ENCODE data around the gene GPR55.
A peak's percentile ranks its signal among the peaks of the same experiment; 100 is the strongest.

Gene GPR55

GRCh38 chr2:230900336-230900995 lies 24.6 kb downstream of the GPR55 start:
- DNase-seq (ENCODE audit: low spot score), result no peak

GRCh38 chr2:230899786-230900185 lies 25.3 kb downstream of the GPR55 start:
- DNase-seq (ENCODE audit: low spot score), result no peak

GRCh38 chr2:230899287-230899686 lies 25.8 kb downstream of the GPR55 start:
- DNase-seq (ENCODE audit: low spot score), result no peak

GRCh38 chr2:230898713-230899091 lies 26.3 kb downstream of the GPR55 start:
- no peak for DNase-seq (ENCODE audit: low spot score)

GRCh38 chr2:230898016-230898712 lies 26.9 kb downstream of the GPR55 start:
- DNase-seq (ENCODE audit: low spot score), result no peak

GRCh38 chr2:230896346-230897115 lies 28.5 kb downstream of the GPR55 start:
- DNase-seq (ENCODE audit: low spot score), result no peak

GRCh38 chr2:230895536-230896345 lies 29.3 kb downstream of the GPR55 start:
- no peak for DNase-seq (ENCODE audit: low spot score)

- DNase-seq (ENCODE audit: low spot score), result peak; percentile 56
Observed at GRCh38 chr2:230893841-230894781, 30.9 kb downstream of the GPR55 start.

- no peak for DNase-seq (ENCODE audit: low spot score)
Observed at GRCh38 chr2:230893338-230893737, 31.7 kb downstream of the GPR55 start.

- no peak for DNase-seq (ENCODE audit: low spot score)
Observed at GRCh38 chr2:230891509-230891908, 33.5 kb downstream of the GPR55 start.

GRCh38 chr2:230891064-230891463 lies 34.0 kb downstream of the GPR55 start:
- DNase-seq (ENCODE audit: low spot score), result no peak

- DNase-seq (ENCODE audit: low spot score), result no peak
Observed at GRCh38 chr2:230890646-230891045, 34.4 kb downstream of the GPR55 start.

- DNase-seq (ENCODE audit: low spot score), result no peak
Observed at GRCh38 chr2:230889911-230890601, 35.0 kb downstream of the GPR55 start.

- no peak for DNase-seq (ENCODE audit: low spot score)
Observed at GRCh38 chr2:230888824-230889400, 36.1 kb downstream of the GPR55 start.

- DNase-seq (ENCODE audit: low spot score), result no peak
Observed at GRCh38 chr2:230887342-230887741, 37.7 kb downstream of the GPR55 start.

GRCh38 chr2:230886671-230887071 lies 38.4 kb downstream of the GPR55 start:
- no peak for DNase-seq (ENCODE audit: low spot score)

- DNase-seq (ENCODE audit: low spot score), result no peak
Observed at GRCh38 chr2:230886206-230886605, 38.8 kb downstream of the GPR55 start.

- DNase-seq (ENCODE audit: low spot score), result no peak
Observed at GRCh38 chr2:230885463-230886130, 39.4 kb downstream of the GPR55 start.

- DNase-seq (ENCODE audit: low spot score), result no peak
Observed at GRCh38 chr2:230881840-230882239, 43.2 kb downstream of the GPR55 start.

Measured in pons (tissue), 1 donor.